NCI-H187 treated with DMSO at 0.1 percent for 48 hours (cell line): ENCODE results near the gene SIL1.
"Not testable (repeated sequence)": the region's sequence is repeated elsewhere in the genome, so short reads cannot be mapped to it uniquely, and the experiment has no call there.

Experiments
- DNase-seq: peaks from one replicate; lab custom pipeline; 2025; lab: John Stamatoyannopoulos, UW

The SIL1 gene

GRCh38 chr5:138942066-138942465 is 256.1 kb downstream of the SIL1 start:
- no peak for DNase-seq

DNA sequence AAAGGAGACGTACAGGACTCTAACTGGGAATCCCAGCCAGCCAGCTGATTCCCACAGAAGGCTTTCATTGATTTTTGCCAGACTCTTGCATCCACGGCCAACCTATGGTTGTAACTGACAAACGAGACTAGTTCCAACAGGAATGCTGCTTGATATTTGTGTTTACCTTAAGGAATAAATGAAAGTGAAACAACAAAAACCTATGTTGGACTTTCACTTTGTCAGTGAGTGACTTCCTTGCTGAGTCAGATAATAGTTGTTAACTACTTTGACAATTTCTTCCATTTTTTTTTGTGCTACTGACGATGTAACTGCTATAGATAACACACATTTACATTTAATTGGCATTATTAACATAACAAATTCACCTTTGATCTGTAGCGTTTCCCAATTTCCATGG is 259.6 kb downstream of the SIL1 start:
- DNase-seq = no peak

GRCh38 chr5:138937392-138938387 is 260.5 kb downstream of the SIL1 start:
- DNase-seq = no peak

DNA sequence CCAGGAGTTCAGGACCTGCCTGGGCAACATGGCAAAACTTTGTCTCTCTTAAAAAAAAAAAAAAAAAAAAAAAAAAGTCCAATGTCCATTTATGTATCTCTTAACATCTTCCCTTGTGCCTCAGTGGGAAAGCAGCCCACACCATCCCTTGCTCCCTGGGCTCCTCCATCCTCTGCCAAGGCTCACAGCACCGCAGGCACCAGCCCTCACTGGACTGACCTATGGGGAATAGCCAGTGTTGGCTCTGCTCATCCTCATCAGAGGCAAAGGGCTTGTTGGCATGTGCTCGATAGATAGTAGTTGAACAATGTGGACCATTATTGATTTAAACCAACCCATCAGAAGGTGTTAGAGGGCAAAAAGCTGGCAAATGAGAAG is 261.2 kb downstream of the SIL1 start:
- no peak for DNase-seq

- DNase-seq = no peak
Measured at GRCh38 chr5:138936225-138936967, 261.8 kb downstream of the SIL1 start.

- no peak for DNase-seq
Measured at GRCh38 chr5:138935466-138935865, 262.7 kb downstream of the SIL1 start.

DNA sequence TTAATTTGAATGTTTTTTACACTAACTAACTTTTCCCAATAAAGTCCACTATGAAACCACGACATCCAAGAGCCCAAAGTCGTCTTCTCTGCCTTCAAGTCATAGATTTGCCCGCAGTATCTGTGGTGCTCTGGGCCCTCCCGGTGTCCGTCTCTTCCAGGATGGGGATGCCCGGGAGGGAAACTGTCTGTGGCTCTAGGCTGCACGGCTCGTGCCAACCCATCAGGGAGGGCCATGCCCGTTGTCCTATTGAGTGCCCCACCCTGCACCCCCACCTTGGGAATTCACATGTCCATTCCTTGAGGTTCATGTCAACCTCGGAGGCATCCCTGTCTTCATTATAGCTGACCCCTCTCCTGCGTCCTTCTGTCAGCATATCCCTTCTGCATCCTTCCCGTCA is 263.2 kb downstream of the SIL1 start:
- DNase-seq = no peak

DNA sequence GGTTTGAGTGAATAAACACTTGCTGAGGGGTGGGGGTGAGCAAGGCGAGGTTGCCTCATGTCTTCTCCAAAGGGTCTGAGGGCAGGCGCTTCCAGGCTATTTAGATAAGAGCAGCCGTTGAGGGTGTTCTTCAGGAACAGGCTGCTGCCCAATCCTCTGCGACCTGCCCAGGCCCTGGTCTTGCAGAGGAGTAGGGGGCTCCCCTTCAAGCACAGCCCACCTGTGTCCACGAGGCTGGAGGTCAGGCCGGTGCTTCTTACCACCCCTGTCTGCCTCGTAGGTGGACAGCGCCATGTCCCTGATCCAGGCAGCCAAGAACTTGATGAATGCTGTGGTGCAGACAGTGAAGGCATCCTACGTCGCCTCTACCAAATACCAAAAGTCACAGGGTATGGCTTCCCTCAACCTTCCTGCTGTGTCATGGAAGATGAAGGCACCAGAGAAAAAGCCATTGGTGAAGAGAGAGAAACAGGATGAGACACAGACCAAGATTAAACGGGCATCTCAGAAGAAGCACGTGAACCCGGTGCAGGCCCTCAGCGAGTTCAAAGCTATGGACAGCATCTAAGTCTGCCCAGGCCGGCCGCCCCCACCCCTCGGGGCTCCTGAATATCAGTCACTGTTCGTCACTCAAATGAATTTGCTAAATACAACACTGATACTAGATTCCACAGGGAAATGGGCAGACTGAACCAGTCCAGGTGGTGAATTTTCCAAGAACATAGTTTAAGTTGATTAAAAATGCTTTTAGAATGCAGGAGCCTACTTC is 264.5 kb downstream of the SIL1 start:
- no peak for DNase-seq

GRCh38 chr5:138932171-138932810 is 265.9 kb downstream of the SIL1 start:
- no peak for DNase-seq

- DNase-seq = no peak
Measured at GRCh38 chr5:138930371-138931097, 267.6 kb downstream of the SIL1 start.

DNA sequence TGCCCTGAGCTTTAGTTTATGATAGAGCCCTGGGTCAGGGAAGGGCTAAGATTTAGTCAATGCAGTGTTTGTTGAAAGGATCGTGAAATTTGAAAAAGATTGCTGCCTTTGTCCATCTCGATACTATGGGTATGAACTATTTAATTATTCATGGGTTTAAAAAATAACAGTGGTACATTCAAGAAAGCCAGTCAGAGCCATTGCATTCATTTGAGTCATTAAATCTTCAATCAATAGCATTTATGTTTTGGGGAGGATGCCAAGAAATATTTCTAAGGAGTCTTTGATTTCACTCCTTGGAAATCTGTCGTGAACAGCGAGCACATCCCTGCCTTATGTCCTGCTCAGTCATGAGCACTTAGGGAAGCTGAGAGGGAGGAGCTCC is 268.6 kb downstream of the SIL1 start:
- no peak for DNase-seq

DNA sequence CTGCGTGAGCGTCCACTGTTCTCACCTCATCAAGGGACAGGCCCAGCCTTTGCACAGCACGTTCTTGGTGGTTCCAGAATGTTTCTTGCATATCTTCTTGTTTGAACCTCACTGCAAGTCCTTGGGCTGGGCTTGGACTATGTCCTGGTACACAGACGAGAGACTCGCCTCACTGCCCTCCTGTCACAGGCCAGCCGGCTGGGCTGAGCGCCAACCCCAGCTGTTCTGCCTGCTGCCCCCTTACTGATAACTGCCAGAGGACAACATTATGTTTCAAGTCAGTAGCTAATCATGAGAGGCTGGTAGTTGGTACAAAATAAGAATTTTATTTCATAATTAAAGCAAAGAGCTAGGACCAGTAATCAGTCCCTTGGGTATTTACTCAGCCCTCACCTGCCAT is 270.2 kb downstream of the SIL1 start:
- DNase-seq = no peak

DNA sequence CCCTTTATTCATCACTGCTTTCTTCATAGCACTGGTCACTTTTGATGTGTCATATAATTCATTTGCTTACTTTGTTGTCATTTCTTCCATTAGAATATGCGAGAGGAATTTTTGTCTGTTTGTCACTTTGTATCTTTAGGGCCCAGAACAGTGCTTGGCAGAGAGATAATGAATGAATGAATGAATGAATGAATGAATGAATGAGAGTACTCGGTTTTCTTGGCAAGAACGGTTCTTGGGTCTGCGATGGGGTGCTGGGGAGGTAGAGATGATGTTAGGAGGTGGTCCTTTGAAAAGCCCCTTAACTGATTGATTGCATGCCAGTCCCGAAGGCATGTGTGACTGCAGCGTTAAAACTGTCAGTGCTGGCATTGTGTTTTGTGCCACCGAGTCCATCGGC is 270.6 kb downstream of the SIL1 start:
- DNase-seq = no peak

GRCh38 chr5:138926688-138927448 is 271.3 kb downstream of the SIL1 start:
- DNase-seq = no peak

- DNase-seq = no peak
Measured at GRCh38 chr5:138926257-138926656, 271.9 kb downstream of the SIL1 start.

DNA sequence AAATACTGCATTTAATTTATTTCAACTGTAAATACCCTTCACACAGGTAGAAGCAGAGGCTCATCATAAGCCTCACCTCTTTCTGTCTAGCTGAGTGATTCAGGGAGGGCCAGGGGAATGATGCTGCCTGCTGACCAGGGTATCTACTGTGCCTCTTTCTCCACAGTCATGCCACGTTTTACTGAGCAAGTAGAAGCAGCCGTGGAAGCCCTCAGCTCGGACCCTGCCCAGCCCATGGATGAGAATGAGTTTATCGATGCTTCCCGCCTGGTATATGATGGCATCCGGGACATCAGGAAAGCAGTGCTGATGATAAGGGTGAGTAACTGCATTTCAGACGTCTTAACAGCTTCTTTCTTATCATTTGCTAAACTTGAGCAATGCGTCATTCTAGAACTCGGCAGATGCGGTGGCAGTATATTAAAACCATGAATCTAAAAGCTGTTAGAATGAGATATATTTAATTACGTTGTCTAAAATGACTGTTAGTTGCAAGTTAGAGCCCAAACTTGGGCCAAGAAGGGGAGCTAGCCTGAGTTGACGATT is 273.0 kb downstream of the SIL1 start:
- DNase-seq = no peak

DNA sequence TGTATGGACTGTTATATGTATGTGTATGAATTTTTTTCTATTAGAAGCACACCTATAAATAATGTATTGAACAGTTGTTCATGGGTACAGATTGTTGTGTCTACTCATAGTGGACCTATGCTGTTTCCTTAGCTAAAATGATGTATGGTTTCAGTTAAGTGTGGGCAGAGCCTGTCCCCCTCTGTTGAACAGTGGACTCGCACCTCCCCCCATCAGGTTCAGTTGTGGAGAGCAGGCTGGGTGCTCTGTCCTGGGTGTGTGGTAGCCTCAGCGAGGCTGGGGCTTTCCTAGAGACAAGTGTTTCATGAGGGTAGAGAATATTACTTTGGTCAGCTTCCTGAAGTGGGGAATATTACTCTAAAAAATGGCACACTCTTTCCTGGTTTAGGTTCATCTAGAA is 275.7 kb downstream of the SIL1 start:
- DNase-seq = no peak

- DNase-seq = not testable (repeated sequence)
Measured at GRCh38 chr5:138921362-138921761, 276.8 kb downstream of the SIL1 start.

DNA sequence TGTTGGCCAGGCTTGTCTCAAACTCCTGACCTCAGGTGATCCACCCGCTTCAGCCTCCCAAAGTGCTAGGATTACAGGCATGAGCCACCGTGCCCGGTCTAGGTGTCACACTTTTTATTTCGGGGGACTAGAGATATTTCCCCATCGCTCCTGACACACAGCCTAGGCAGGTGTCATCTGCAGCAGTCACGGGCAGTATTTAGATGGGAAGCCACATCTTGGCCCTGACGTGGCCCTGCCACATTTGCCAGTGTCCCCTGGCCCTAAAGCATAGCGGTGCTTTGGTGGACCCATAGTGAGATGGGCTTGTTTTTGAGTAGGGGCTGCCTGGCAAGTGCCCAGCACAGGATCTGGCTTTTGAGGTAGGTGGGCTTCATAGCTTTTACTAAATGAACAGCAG is 278.0 kb downstream of the SIL1 start:
- DNase-seq = no peak

DNA sequence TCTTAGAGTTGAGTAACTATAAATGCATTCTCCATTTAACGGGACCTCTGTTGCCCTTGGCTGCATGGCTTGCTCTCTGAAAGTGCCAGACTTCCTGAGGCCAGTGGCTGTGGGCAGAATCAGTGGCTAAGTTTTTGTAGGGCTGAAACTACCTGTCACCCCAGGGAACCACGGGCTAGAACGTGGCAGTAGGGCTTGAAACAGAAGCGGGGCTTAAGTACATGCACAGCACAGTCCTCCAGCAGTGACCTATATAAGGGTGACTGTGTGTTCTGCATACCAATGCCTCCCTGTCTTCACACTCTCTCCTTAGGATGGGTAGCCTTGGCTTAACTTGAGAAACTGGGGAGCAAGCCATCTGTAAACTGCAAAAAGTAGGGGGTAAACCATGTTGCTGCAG is 279.5 kb downstream of the SIL1 start:
- no peak for DNase-seq
